NCI-H748 treated with DMSO at 0.1 percent for 48 hours (cell line): ENCODE measurements around the gene COQ4.
"Not testable (repeated sequence)": the region's sequence is repeated elsewhere in the genome, so short reads cannot be mapped to it uniquely, and the experiment has no call there.

ENCODE experiments used
- DNase-seq: peaks from one replicate; lab custom pipeline; 2025; lab: John Stamatoyannopoulos, UW

The COQ4 gene

GRCh38 chr9:128322404-128323211 is at the start of gene COQ4, which contains the start of gene TRUB2:
COQ4 (plus strand) TSS chr9:128322839; CDS start chr9:128322859, 20 bp downstream.
TRUB2 (minus strand) TSS chr9:128322447; CDS start chr9:128322408, 39 bp downstream.
- DNase-seq = peak; percentile 95

GRCh38 chr9:128274245-128274644 is 48.4 kb upstream of the COQ4 start:
- DNase-seq = no peak

- no peak for DNase-seq
Observed at GRCh38 chr9:128275198-128276007, 47.2 kb upstream of the COQ4 start, which contains the start of gene GOLGA2. GOLGA2 (minus strand) TSS chr9:128276007; CDS start chr9:128275976, 31 bp downstream.

- peak; percentile 99 for DNase-seq
Observed at GRCh38 chr9:128276008-128276573, 46.5 kb upstream of the COQ4 start, which contains the start of gene SWI5. SWI5 (plus strand) TSS chr9:128276276.

- no peak for DNase-seq
Observed at GRCh38 chr9:128276574-128277270, 45.9 kb upstream of the COQ4 start.

- DNase-seq = not testable (repeated sequence)
Observed at GRCh38 chr9:128279088-128280073, 43.3 kb upstream of the COQ4 start.

- no peak for DNase-seq
Observed at GRCh38 chr9:128280084-128280622, 42.5 kb upstream of the COQ4 start.

GRCh38 chr9:128282500-128282899 is 40.1 kb upstream of the COQ4 start:
- DNase-seq = no peak

GRCh38 chr9:128285033-128285784 is 37.4 kb upstream of the COQ4 start:
- DNase-seq = no peak

GRCh38 chr9:128286440-128286839 is 36.2 kb upstream of the COQ4 start:
- DNase-seq = no peak

GRCh38 chr9:128288273-128289004 is 34.2 kb upstream of the COQ4 start:
- no peak for DNase-seq

GRCh38 chr9:128292009-128292408 is 30.6 kb upstream of the COQ4 start:
- DNase-seq = no peak

GRCh38 chr9:128293091-128293490 is 29.5 kb upstream of the COQ4 start:
- DNase-seq = no peak

GRCh38 chr9:128294142-128294541 is 28.5 kb upstream of the COQ4 start:
- DNase-seq = no peak

- no peak for DNase-seq
Observed at GRCh38 chr9:128296340-128297220, 26.1 kb upstream of the COQ4 start.

- DNase-seq = no peak
Observed at GRCh38 chr9:128297221-128297773, 25.3 kb upstream of the COQ4 start.
